ENCODE data around the gene NPEPL1.
"Not testable (repeated sequence)": the region's sequence is repeated elsewhere in the genome, so short reads cannot be mapped to it uniquely, and the experiment has no call there.

Gene NPEPL1

GRCh38 chr20:58712806-58713731 lies 20.5 kb downstream of the NPEPL1 start:
- no peak for DNase-seq (ENCODE audit: low read depth)

DNA sequence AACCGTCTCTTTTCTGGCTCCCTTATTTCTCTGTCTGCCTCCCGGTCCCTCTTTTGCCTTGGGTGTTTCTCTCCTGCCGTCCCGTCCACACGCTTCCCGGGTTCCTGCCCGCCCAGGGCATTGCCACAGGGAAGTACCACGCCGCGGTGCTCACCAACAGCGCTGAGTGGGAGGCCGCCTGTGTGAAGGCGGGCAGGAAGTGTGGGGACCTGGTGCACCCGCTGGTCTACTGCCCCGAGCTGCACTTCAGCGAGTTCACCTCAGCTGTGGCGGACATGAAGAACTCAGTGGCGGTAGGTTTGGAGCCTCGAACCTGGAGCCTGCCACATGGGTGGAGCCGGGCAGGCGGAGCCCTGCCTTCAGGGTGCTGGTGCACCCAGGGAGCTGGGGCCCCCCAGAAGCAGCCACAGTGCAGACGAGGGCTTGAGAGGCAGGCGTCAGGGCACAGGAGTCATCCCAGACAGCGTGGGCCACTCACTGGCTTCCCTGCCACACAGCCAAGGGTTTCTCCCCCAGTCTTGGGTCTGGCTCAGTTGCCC lies 21.3 kb downstream of the NPEPL1 start:
- DNase-seq (ENCODE audit: low read depth), result no peak

GRCh38 chr20:58714340-58714922 lies 21.8 kb downstream of the NPEPL1 start:
- DNase-seq (ENCODE audit: low read depth), result no peak

- no peak for DNase-seq (ENCODE audit: low read depth)
These were observed 22.3 kb downstream of the NPEPL1 start for GRCh38 chr20:58714923-58715351.

DNA sequence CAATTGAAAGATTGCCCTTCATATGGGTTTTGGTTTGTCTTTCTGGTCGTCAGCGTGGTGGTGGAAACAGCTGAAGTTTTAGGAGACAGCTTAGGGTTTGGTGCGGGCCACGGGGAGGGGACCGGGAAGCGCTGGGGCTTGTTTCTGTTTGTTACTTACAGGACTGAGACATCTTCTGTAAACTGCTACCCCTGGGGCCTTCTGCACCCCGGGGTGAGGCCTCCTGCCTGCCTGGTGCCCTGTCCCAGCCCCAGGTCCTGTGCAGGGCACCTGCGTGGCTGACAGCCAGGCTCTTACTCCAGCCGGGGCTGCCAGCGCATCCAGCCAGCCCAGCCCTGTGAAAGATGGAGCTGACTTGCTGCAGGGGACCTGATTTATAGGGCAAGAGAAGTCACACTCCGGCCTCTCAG lies 22.8 kb downstream of the NPEPL1 start:
- DNase-seq (ENCODE audit: low read depth), result no peak

- DNase-seq (ENCODE audit: low read depth), result no peak
These were observed 23.3 kb downstream of the NPEPL1 start for GRCh38 chr20:58715801-58716475.

GRCh38 chr20:58716476-58717277 lies 24.1 kb downstream of the NPEPL1 start:
- no peak for DNase-seq (ENCODE audit: low read depth)

GRCh38 chr20:58717278-58718091 lies 24.9 kb downstream of the NPEPL1 start:
- no peak for DNase-seq (ENCODE audit: low read depth)

DNA sequence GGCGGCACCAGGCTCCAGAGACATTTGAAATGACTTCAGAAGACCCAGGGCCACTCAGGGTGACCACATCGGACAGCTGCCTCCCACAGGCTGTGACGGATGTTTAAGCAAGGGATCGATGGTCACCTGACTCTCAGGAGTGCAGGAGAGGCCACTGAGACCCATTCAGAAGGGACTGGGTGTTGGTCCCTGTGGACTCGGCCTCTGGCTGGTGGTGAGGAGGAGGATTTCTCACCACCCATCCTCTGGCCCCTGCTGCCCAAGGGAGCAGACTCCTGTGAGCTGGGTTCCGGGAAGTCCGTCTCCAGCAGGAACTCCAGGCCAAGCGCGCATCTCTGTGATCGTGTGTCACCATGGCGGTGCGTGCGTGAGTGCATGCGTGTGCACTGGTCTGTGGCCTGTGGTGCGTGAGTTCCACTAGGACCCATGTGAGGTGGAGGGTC lies 25.5 kb downstream of the NPEPL1 start:
- DNase-seq (ENCODE audit: low read depth), result no peak

DNA sequence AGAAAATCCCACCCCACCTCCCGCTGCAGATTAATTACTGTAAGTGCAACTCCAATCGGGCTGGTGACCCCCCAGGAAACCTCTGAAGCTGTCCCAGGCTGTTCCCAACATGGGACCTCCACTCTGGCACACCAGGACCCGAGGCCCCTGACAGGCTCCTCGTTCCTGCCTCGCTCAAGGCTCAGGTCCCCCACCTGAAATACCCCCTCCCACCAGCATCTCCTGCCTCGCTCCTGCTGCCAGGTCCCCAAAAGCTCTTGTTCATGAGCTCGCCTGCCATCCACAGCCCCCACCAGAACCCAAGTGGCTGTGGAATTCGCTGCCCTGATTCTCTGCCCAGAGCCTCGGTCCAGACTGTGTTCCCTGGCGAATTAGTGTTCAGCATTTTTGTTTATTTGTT lies 26.1 kb downstream of the NPEPL1 start:
- DNase-seq (ENCODE audit: low read depth), result no peak

DNA sequence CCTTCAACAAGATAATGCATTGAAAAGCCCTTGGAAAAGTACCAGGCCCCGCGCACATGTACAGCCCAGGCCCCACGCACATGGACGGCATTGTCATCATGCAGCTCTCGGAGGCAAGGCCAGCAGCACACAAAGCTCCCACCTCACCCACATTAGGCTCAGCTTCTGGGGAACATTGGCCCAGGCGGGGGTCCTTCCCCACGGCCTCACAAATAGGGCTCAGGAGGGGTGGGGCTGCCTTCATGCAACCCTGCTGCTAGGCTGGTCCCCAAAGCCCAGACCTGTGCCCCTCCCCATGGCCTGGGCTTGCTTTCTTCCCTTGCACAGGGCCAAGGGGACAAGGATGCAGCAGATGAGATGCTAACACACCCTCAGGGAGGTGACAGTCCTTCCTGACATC lies 26.7 kb downstream of the NPEPL1 start:
- no peak for DNase-seq (ENCODE audit: low read depth)

GRCh38 chr20:58719971-58720371 lies 27.4 kb downstream of the NPEPL1 start:
- no peak for DNase-seq (ENCODE audit: low read depth)

- no peak for DNase-seq (ENCODE audit: low read depth)
These were observed 28.3 kb downstream of the NPEPL1 start for GRCh38 chr20:58720890-58721289.

GRCh38 chr20:58721951-58722778 lies 29.6 kb downstream of the NPEPL1 start:
- DNase-seq (ENCODE audit: low read depth), result no peak

DNA sequence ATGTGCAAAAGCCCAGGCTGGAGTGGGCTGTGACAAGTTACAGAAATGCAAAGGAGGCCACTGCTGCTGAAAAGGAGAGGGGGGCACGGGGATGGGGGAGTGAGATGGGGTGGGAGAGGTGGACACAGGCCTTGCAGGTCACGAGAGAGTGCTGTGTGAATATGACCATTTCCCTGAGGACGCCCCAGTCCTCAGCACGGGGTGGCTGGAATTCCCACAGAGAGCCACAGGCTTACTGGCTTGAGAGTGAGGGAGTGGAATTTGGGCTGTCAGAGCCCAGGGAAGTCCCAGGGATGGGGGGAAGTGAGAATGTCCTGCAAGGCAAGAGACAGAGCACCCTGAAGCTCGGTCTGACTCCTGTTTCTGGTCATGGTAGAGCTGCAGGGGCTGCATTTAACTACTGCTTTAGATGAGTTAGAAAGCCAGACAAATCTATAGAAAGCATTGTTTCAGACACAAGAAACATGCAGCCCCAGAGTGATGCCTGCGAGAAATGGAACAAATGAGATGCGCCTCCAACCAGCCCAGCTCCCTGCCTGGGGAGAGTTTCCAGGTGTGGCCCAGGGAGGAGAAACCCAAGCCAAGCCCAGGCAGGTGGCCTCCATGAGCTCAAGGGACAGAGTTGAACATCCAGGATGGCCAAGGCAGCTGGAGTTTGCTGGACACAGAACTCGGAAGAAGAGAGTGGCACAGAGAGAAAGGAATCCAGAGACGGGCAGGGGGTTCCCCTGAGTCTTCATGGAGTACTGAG lies 30.5 kb downstream of the NPEPL1 start:
- no peak for DNase-seq (ENCODE audit: low read depth)

- DNase-seq (ENCODE audit: low read depth), result no peak
These were observed 31.0 kb downstream of the NPEPL1 start for GRCh38 chr20:58723628-58723984.

- DNase-seq (ENCODE audit: low read depth), result not testable (repeated sequence)
These were observed 33.6 kb downstream of the NPEPL1 start for GRCh38 chr20:58726156-58726555.

DNA sequence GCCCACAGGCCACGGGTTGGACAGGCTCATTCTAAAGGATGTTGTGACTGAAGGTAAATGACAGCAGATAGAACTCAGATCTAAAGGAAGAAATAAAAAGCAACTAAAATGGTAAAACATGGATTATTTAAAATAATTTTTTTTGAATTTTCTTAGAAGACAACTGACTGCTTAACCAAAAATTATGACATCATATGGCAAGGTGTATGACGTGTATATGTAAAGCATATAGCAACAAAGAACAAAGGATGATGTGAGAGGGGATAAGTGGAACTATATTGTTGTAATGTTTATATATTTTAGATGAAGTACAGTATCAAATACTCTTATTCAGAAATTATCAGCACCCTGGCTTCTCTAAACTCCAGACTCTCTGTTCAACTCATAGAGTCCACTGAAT lies 38.6 kb downstream of the NPEPL1 start:
- DNase-seq (ENCODE audit: low read depth), result no peak

DNA sequence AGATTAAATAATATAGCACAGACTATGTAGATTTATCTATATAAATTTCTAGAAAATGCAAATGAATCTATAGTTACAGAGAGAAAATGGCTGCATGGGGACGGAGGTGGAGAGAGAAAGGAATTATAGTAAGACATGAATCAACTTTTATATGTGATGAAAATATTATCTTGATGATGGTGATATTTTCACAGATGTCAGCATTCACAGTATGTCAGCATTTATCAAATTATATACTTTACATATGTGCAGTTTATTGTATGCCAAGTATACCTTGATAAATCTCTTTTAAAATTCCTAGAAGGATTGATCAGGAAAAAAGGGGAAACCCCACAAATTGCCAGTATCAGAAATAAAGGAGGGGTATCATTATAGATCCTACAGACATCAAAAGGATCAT lies 44.6 kb downstream of the NPEPL1 start:
- no peak for DNase-seq (ENCODE audit: low read depth)

Measured in activated T-helper 9 cell treated with anti-CD3 and anti-CD28 coated beads, Interleukin-2, amount 50 U/mL, for 16 hours (primary cell).